Lung (tissue), 12 donors: ENCODE measurements around the gene ACTA2. TPM values are rescaled to one million over a fixed set of nuclear protein-coding genes. Genes with fewer than 3 reads are reported as not detected.
A peak's percentile ranks its signal among the peaks of the same experiment; 100 is the strongest.
"Not testable (repeated sequence)": the region's sequence is repeated elsewhere in the genome, so short reads cannot be mapped to it uniquely, and the experiment has no call there.

Source experiments
- ATAC-seq: fragments of 200-7000 bp; cut with Tn5 transposase; one replicate; pipeline ENCODE4 v1.9.1; 2020; ENCODE audit warnings: moderate number of reproducible peaks; ENCODE audit not compliant: insufficient read depth, low FRiP score
- DNase-seq, 3 donors: peaks; one replicate each; pipeline ENCODE4 v3.0.0-alpha.2; 2013 to 2017
- H3K27ac ChIP-seq, 2 donors: one replicate each; pipeline ENCODE4 v1.5.1; 2013; ENCODE audit warnings: mild to moderate bottlenecking in 2 of 2, moderate library complexity in 2 of 2, control low read depth in 1 of 2, inconsistent platforms in 1 of 2, low read depth in 1 of 2, low read length in 1 of 2
- H3K27me3 ChIP-seq, 3 donors: one replicate each; pipeline ENCODE4 v1.5.1; 2013; ENCODE audit warnings: low read length in 2 of 3; ENCODE audit not compliant: control insufficient read depth in 3 of 3, insufficient read depth in 3 of 3
- H3K36me3 ChIP-seq, 4 donors: one replicate each; pipeline ENCODE4 v1.5.1; 2013; ENCODE audit warnings: low read length in 4 of 4, mild to moderate bottlenecking in 1 of 4, moderate library complexity in 1 of 4; ENCODE audit not compliant: control insufficient read depth in 4 of 4, insufficient read depth in 4 of 4
- H3K4me1 ChIP-seq, 5 donors: one replicate each; pipeline ENCODE4 v1.5.1; 2013; ENCODE audit warnings: low read length in 5 of 5, mild to moderate bottlenecking in 2 of 5, moderate library complexity in 1 of 5; ENCODE audit not compliant: control insufficient read depth in 5 of 5, insufficient read depth in 5 of 5
- H3K4me3 ChIP-seq: one replicate; pipeline ENCODE4 v1.5.1; 2013; ENCODE audit warnings: mild to moderate bottlenecking, control low read depth, moderate library complexity
- H3K9ac ChIP-seq, 2 donors: one replicate each; pipeline ENCODE4 v1.5.1; 2013; ENCODE audit warnings: low read length in 2 of 2, control low read depth in 1 of 2; ENCODE audit not compliant: insufficient read depth in 1 of 2
- H3K9me3 ChIP-seq, 4 donors: one replicate each; pipeline ENCODE4 v1.5.1; 2013; ENCODE audit warnings: low read length in 3 of 4, mild to moderate bottlenecking in 1 of 4, moderate library complexity in 1 of 4; ENCODE audit not compliant: control insufficient read depth in 4 of 4, insufficient read depth in 3 of 4
- WGBS, 2 donors: extraction: QIAGEN DNeasy Blood & Tissue Kit; methylation state at CpG; one replicate each; pipeline ENCODE4 v1.1.7; 2013; 5-methylcytosine and 5-hydroxymethylcytosine counted together
- polyA plus RNA-seq, 2 donors: library from polyadenylated mRNA; stranded (reverse); fragments of 200-250 nt; gene quantifications; one replicate each; pipeline ENCODE4 v1.2.1, GENCODE V29; 2013
- total RNA-seq, 2 donors: library from RNA; depleted of rRNA in 1 of 2; stranded (reverse); fragments of >200 nt in 1 of 2; gene quantifications; one replicate each; pipeline ENCODE4 v1.2.1, GENCODE V29; 2014 to 2021
- TF ChIP-seq, protein P1 (sequence below): IDR thresholded peaks from 2 replicates; pipeline ENCODE4 v1.5.1; 2012; ENCODE audit warnings: mild to moderate bottlenecking; ENCODE audit errors: control extremely low read depth, extremely low read depth
- donor health status: control.
- donor health status: control.
- donor health status: Bipolar disorder and iron deficiency.
- donor health status: healthy.
- donor health status: DM: yes; HTN: yes; CAD: no.

ACTA2 gene
- total and polyA plus RNA-seq, 4 donors, result 186 to 485 (median 249) TPM

DNA sequence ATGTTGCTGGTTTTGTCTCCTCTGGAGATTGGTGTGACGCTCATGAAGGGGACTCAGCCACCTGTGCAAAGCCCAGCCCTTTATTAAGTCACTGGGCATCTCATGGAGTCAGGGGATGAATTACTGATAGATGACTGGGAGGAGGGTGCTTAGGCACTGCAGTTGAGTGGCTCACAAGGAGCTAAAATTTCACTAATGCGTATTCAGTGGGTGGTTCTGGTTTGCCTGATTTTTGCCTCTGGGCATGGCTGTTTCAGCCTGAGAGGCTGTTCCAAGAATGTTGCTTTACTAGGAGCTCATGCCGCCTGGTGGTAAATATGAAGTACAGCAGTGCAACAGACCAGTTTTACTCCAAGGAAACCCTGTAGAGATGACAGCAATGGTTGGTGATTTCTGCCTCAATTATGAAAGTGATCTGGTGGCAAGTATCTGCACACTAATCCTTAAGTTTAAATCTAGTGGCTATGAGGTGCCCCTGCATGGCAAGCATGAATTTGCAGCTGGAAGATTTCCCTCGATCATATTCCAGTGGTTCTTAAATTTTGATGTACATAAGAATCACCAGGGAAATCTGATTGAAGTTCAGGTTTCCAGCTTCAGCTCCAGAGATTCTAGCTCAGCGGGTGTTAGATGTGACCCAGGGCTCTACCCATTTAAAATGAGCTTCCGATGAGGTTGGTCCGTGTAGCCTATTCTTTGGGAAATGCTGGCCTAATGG lies 19.9 kb downstream of the ACTA2 start:
- DNase-seq (peak; percentile 75 to 89 (median 88)), ATAC-seq (peak; percentile 86)
- no peaks in the 10 kb centered on the region for H3K9me3 ChIP-seq
- peak overlapping the region in 1 of 2 donors; percentile 45 for H3K27ac ChIP-seq
- H3K4me3 ChIP-seq, result no peak overlapping the region
- peaks cover 0 to 14% (median under 1%) of the 10 kb centered on the region in 5 donors for H3K4me1 ChIP-seq
- H3K27me3 ChIP-seq, result no peaks in the 10 kb centered on the region
- H3K9ac ChIP-seq, result no peak overlapping the region
- 52 to 63% methylated on average over 7 of the region's 7 CpGs for WGBS, 2 donors
- TF ChIP-seq, protein P1, sequence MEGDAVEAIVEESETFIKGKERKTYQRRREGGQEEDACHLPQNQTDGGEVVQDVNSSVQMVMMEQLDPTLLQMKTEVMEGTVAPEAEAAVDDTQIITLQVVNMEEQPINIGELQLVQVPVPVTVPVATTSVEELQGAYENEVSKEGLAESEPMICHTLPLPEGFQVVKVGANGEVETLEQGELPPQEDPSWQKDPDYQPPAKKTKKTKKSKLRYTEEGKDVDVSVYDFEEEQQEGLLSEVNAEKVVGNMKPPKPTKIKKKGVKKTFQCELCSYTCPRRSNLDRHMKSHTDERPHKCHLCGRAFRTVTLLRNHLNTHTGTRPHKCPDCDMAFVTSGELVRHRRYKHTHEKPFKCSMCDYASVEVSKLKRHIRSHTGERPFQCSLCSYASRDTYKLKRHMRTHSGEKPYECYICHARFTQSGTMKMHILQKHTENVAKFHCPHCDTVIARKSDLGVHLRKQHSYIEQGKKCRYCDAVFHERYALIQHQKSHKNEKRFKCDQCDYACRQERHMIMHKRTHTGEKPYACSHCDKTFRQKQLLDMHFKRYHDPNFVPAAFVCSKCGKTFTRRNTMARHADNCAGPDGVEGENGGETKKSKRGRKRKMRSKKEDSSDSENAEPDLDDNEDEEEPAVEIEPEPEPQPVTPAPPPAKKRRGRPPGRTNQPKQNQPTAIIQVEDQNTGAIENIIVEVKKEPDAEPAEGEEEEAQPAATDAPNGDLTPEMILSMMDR, result peak; percentile 83
- peaks cover 0 to 16% (median 6%) of the 10 kb centered on the region in 4 donors for H3K36me3 ChIP-seq

DNA sequence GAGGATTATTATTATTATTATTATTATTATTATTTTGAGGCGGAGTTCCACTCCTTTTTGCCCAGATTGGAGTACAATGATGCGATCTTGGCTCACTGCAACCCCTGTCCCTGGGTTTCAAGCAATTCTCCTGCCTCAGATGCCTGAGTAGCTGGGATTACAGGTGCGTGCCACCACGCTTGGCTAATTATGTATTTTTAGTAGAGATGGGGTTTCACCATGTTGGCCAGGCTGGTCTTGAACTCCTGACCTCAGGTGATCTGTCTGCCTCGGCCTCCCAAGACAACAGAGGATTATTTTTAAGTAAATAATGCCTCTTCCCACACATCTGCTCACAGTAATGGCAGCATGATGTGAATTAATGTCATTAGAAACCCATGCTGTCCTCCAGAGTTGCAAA lies 20.5 kb downstream of the ACTA2 start:
- H3K9me3 ChIP-seq, H3K27me3 ChIP-seq, DNase-seq, H3K9ac ChIP-seq, H3K4me3 ChIP-seq, H3K27ac ChIP-seq, ATAC-seq: not testable (repeated sequence)
- WGBS, 2 donors, result 78 to 93% methylated on average over 5 of the region's 5 CpGs
- Histone ChIP-seq H3K4me1 (peaks cover 0 to 21% (median 6%) of the 10 kb centered on the region in 5 donors), H3K36me3 (peaks cover 0 to 12% (median 5%) of the 10 kb centered on the region in 4 donors)

DNA sequence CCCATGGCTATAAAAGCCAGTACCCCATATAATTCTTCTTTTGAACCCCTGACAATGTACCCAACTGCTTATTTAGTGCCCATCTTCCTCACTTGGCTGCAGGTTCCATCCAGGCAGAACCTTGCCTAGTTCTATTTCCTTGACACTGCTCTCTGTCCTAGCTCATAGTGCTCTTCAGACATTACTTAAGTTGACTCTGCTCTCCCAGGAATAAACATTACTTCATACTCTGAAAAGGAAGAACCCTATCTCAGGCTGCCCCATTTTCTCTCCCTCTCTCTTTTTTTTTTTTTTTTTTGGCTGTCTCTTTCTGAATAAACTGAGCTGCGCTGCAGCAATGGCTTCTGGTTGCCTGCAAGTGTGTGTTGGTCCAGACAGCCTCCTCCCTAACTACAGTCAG lies 21.0 kb downstream of the ACTA2 start:
- no peak for DNase-seq
- TF ChIP-seq, protein P1, result no peak
- Histone ChIP-seq H3K9me3 (no peaks in the 10 kb centered on the region), H3K36me3 (peaks cover 0 to 9% (median 4%) of the 10 kb centered on the region in 4 donors), H3K9ac (no peak overlapping the region), H3K27me3 (no peaks in the 10 kb centered on the region), H3K4me3 (no peak overlapping the region), H3K27ac (peak overlapping the region in 1 of 2 donors; percentile 1), H3K4me1 (peaks cover 0 to 22% (median 6%) of the 10 kb centered on the region in 5 donors)
- WGBS, 2 donors, result 84 to 96% methylated on average over 1 of the region's 1 CpG
- no peak for ATAC-seq

DNA sequence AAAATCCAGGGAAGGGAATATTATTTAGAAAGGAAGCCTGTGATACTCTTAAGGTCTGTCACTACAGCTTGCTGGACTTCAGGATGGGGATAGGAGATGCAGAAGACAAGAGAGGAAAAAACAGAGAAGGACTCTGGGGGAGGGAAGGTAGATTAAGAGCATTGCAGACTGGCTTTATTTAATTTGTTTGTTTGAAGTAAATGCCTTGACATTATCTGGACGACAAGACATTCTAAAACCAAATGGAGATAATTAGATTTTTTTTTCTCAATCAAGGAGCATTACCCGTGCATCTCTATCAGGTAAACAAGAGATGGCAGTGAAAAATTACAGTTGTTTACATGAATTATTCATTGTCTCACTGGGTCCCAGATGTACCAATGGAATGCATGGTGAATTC lies 24.3 kb downstream of the ACTA2 start:
- Histone ChIP-seq H3K9ac (no peak overlapping the region), H3K4me1 (peaks cover 0 to 28% (median 6%) of the 10 kb centered on the region in 5 donors), H3K9me3 (no peaks in the 10 kb centered on the region), H3K4me3 (no peak overlapping the region), H3K27me3 (no peaks in the 10 kb centered on the region), H3K36me3 (no peaks in the 10 kb centered on the region), H3K27ac (no peak overlapping the region)
- TF ChIP-seq, protein P1, result no peak
- ATAC-seq (no peak), DNase-seq (no peak)
- WGBS, 2 donors, result 67 to 75% methylated on average over 2 of the region's 2 CpGs
